ENCODE results near the gene IGLL1.

IGLL1 gene

GRCh38 chr22:23569716-23570115, 10.4 kb downstream of the IGLL1 start:
- no peak for DNase-seq (ENCODE audit: low spot score)
- no peaks in the 10 kb centered on the region for H3K36me3 ChIP-seq (ENCODE audit: low read depth)
- no peak overlapping the region for H3K4me3 ChIP-seq (ENCODE audit: severe bottlenecking)
- H3K27me3 ChIP-seq (ENCODE audit: insufficient read depth, poor library complexity, severe bottlenecking): peaks cover 26% of the 10 kb centered on the region
- no peaks in the 10 kb centered on the region for H3K9me3 ChIP-seq (ENCODE audit: severe bottlenecking)
- no peak for TF ChIP-seq CTCF (IDR thresholded peaks at IDR 0.05; ENCODE audit: poor library complexity, severe bottlenecking)
- ATAC-seq (ENCODE audit: low read depth): no peak
- H3K27ac ChIP-seq (ENCODE audit: poor library complexity, severe bottlenecking): no peak overlapping the region
- H3K4me1 ChIP-seq (ENCODE audit: insufficient read depth, poor library complexity, severe bottlenecking): no peaks in the 10 kb centered on the region

GRCh38 chr22:23569291-23569690, 10.8 kb downstream of the IGLL1 start:
- Histone ChIP-seq H3K27me3 (ENCODE audit: insufficient read depth, poor library complexity, severe bottlenecking) (peaks cover 29% of the 10 kb centered on the region), H3K4me1 (ENCODE audit: insufficient read depth, poor library complexity, severe bottlenecking) (no peaks in the 10 kb centered on the region), H3K36me3 (ENCODE audit: low read depth) (no peaks in the 10 kb centered on the region), H3K27ac (ENCODE audit: poor library complexity, severe bottlenecking) (no peak overlapping the region), H3K4me3 (ENCODE audit: severe bottlenecking) (no peak overlapping the region), H3K9me3 (ENCODE audit: severe bottlenecking) (no peaks in the 10 kb centered on the region)
- no peak for TF ChIP-seq CTCF (IDR thresholded peaks at IDR 0.05; ENCODE audit: poor library complexity, severe bottlenecking)
- no peak for DNase-seq (ENCODE audit: low spot score)
- ATAC-seq (ENCODE audit: low read depth): no peak

GRCh38 chr22:23566705-23567475, 13.2 kb downstream of the IGLL1 start:
- H3K27me3 ChIP-seq (ENCODE audit: insufficient read depth, poor library complexity, severe bottlenecking): peaks cover 29% of the 10 kb centered on the region
- TF ChIP-seq CTCF (IDR thresholded peaks at IDR 0.05; ENCODE audit: poor library complexity, severe bottlenecking): no peak
- ATAC-seq (ENCODE audit: low read depth): no peak
- no peak overlapping the region for H3K4me3 ChIP-seq (ENCODE audit: severe bottlenecking)
- H3K9me3 ChIP-seq (ENCODE audit: severe bottlenecking): no peaks in the 10 kb centered on the region
- no peak overlapping the region for H3K27ac ChIP-seq (ENCODE audit: poor library complexity, severe bottlenecking)
- no peaks in the 10 kb centered on the region for H3K4me1 ChIP-seq (ENCODE audit: insufficient read depth, poor library complexity, severe bottlenecking)
- no peak for DNase-seq (ENCODE audit: low spot score)
- no peaks in the 10 kb centered on the region for H3K36me3 ChIP-seq (ENCODE audit: low read depth)

GRCh38 chr22:23565915-23566704, 14.0 kb downstream of the IGLL1 start:
- DNase-seq (ENCODE audit: low spot score): no peak

More at GRCh38 chr22:23565915-23566704, 14.0 kb downstream of the IGLL1 start:
- no peak overlapping the region for H3K4me3 ChIP-seq (ENCODE audit: severe bottlenecking)
- no peaks in the 10 kb centered on the region for H3K4me1 ChIP-seq (ENCODE audit: insufficient read depth, poor library complexity, severe bottlenecking)
- no peak overlapping the region for H3K27ac ChIP-seq (ENCODE audit: poor library complexity, severe bottlenecking)
- peaks cover 29% of the 10 kb centered on the region for H3K27me3 ChIP-seq (ENCODE audit: insufficient read depth, poor library complexity, severe bottlenecking)
- no peaks in the 10 kb centered on the region for H3K9me3 ChIP-seq (ENCODE audit: severe bottlenecking)
- no peak for ATAC-seq (ENCODE audit: low read depth)
- H3K36me3 ChIP-seq (ENCODE audit: low read depth): no peaks in the 10 kb centered on the region
- TF ChIP-seq CTCF (IDR thresholded peaks at IDR 0.05; ENCODE audit: poor library complexity, severe bottlenecking): no peak
